GM12878 (cell line): Measurements from ENCODE around the gene FRK. TPM values are rescaled to one million over a fixed set of nuclear protein-coding genes. Genes with fewer than 3 reads are reported as not detected.

Experiments used
- ATAC-seq: fragments of 200-7000 bp; cut with Tn5 transposase; 3 replicates; pipeline ENCODE4 v1.9.1; 2020; ENCODE audit warnings: mild to moderate bottlenecking, moderate library complexity
- BruUV-seq: library from RNA; stranded (reverse); fragments of 400-500 nt; replicated peaks from 2 replicates; lab custom pipeline; 2021; lab: Mats Ljungman, UMichigan
- CTCF ChIA-PET: fragments of 300-600 bp; sonication (Branson Sonifier 250); formaldehyde crosslinking; extraction: SDS; loops from one replicate; lab custom pipeline; 2021; ENCODE audit warnings: inconsistent platforms; lab: Yijun Ruan, JAX
- POLR2A ChIA-PET: fragments of 350-600 bp; formaldehyde crosslinking; extraction: SDS; loops from one replicate; lab custom pipeline; 2021; ENCODE audit warnings: inconsistent platforms; lab: Charles Lee
- RAD21 ChIA-PET: fragments of 300-600 bp; sonication (Branson Sonifier 250); formaldehyde crosslinking; loops from one replicate; lab custom pipeline; 2023; ENCODE audit warnings: antibody characterized with exemption; ENCODE audit not compliant: unreplicated experiment; lab: Charles Lee
- SMC1A ChIA-PET: fragments of 300-600 bp; sonication (Branson Sonifier 250); formaldehyde crosslinking; loops from one replicate; lab custom pipeline; 2023; ENCODE audit not compliant: unreplicated experiment, uncharacterized antibody; lab: Charles Lee
- DNase-seq: peaks from one replicate; pipeline ENCODE4 v3.0.0-alpha.2; 2011; ENCODE audit warnings: low read depth, low spot score
- FAIRE-seq: peaks from 3 replicates; lab custom pipeline; 2011; peaks lifted over from hg19 to GRCh38; lab: Jason Lieb, UNC
- H2AFZ ChIP-seq: 2 replicates; pipeline ENCODE4 v1.6.0; 2011; ENCODE audit warnings: low read depth, low read length, control low read depth; ENCODE audit not compliant: control insufficient read depth
- H3K27ac ChIP-seq: 2 replicates; pipeline ENCODE4 v1.5.1; 2011; ENCODE audit warnings: control low read depth; ENCODE audit not compliant: control insufficient read depth, insufficient read depth
- H3K27me3 ChIP-seq, 2 experiments: replicated peaks in 1 of 2; 2 replicates each; pipeline versions ENCODE4 v1.6.0 to v1.6.1; 2011; ENCODE audit warnings: low read length in 1 of 2; ENCODE audit not compliant: control insufficient read depth in 2 of 2, insufficient read depth in 2 of 2
- H3K36me3 ChIP-seq, 2 experiments: 2 replicates each; pipeline ENCODE4 v1.5.1; 2011; ENCODE audit warnings: low read length in 1 of 2; ENCODE audit not compliant: control insufficient read depth in 2 of 2, insufficient read depth in 2 of 2
- H3K4me1 ChIP-seq: 2 replicates; pipeline ENCODE4 v1.6.1; 2011; ENCODE audit warnings: mild to moderate bottlenecking, low read length, moderate library complexity, mixed read lengths; ENCODE audit not compliant: control insufficient read depth, insufficient read depth
- H3K4me2 ChIP-seq: 2 replicates; pipeline ENCODE4 v1.6.0; 2011; ENCODE audit warnings: control low read depth; ENCODE audit not compliant: control insufficient read depth, insufficient read depth
- H3K4me3 ChIP-seq: fragments of 200-600 bp; sonication (generic); 2 replicates; pipeline ENCODE4 v1.5.1; 2016
- H3K79me2 ChIP-seq: 2 replicates; pipeline ENCODE4 v1.6.0; 2011; ENCODE audit warnings: low read length; ENCODE audit not compliant: control insufficient read depth, insufficient read depth
- H3K9ac ChIP-seq: 2 replicates; pipeline ENCODE4 v1.8.0; 2011; ENCODE audit warnings: low read length, control low read depth, mixed read lengths; ENCODE audit not compliant: control insufficient read depth, insufficient read depth
- H3K9me3 ChIP-seq: replicated peaks from 3 replicates; pipeline ENCODE4 v1.5.1; 2011; ENCODE audit warnings: mild to moderate bottlenecking, low read length; ENCODE audit not compliant: control insufficient read depth, insufficient read depth
- H4K20me1 ChIP-seq: 2 replicates; pipeline ENCODE4 v1.6.0; 2011; ENCODE audit not compliant: control insufficient read depth, insufficient read depth
- CREB1 ChIP-seq: IDR thresholded peaks from 2 replicates; pipeline ENCODE4 v1.6.1; 2012; ENCODE audit warnings: low read depth, mild to moderate bottlenecking, inconsistent platforms
- GABPA ChIP-seq: IDR thresholded peaks from 2 replicates; pipeline ENCODE4 v1.6.1; 2014; ENCODE audit warnings: antibody characterized with exemption, low read depth, mild to moderate bottlenecking, inconsistent platforms
- HDAC2 ChIP-seq: fragments of 200-600 bp; sonication (generic); IDR thresholded peaks from 2 replicates; pipeline ENCODE4 v1.6.1; 2017
- MXI1 ChIP-seq: fragments of 150-350 bp; IDR thresholded peaks from 2 replicates; pipeline ENCODE4 v1.6.1; 2011; ENCODE audit warnings: low read depth, mild to moderate bottlenecking, inconsistent platforms, low read length, improper control_type of control experiment
- MYB ChIP-seq: fragments of 150-350 bp; IDR thresholded peaks from 2 replicates; pipeline ENCODE4 v1.6.1; 2014; ENCODE audit warnings: mild to moderate bottlenecking, low read depth, low read length, borderline replicate concordance
- NR2F1 ChIP-seq: fragments of 450-650 bp; conservative IDR thresholded peaks from 2 replicates; pipeline ENCODE4 v1.6.1; 2017; ENCODE audit warnings: mild to moderate bottlenecking
- RAD21 ChIP-seq: IDR thresholded peaks from 2 replicates; pipeline ENCODE4 v1.6.1; 2011; ENCODE audit warnings: mild to moderate bottlenecking, low read depth, low read length, moderate library complexity; ENCODE audit not compliant: insufficient read depth
- RBBP5 ChIP-seq: fragments of 200-600 bp; sonication (generic); conservative IDR thresholded peaks from 2 replicates; pipeline ENCODE4 v1.6.1; 2016
- RUNX3 ChIP-seq: IDR thresholded peaks from 2 replicates; pipeline ENCODE4 v1.6.1; 2012; ENCODE audit warnings: low read length, inconsistent platforms
- WGBS: methylation state at CpG from one replicate; pipeline ENCODE4 v1.1.6; 2016; ENCODE audit warnings: low lambda C conversion rate; ENCODE audit not compliant: insufficient replicate concordance, insufficient coverage; ENCODE audit errors: missing lambda C conversion rate; 5-methylcytosine and 5-hydroxymethylcytosine counted together
- in situ Hi-C: fragments of 300-500 bp; cut with MboI; formaldehyde crosslinking; loops from 9 replicates; pipeline ENCODE4 v1.14.3; 2018; ENCODE audit warnings: mixed read lengths
- intact Hi-C: fragments of 100-400 bp; cut with micrococcal nuclease; formaldehyde crosslinking; loops from one replicate; pipeline ENCODE4 v1.14.2; 2022; ENCODE audit not compliant: unreplicated experiment
- polyA plus RNA-seq, 11 experiments: library from polyadenylated mRNA; depleted of rRNA in 4 of 11; unstranded in 6 of 11; stranded (reverse) in 5 of 11; fragments of >200 nt; fragmentation: Nextera tagmentation in 4 of 11; fragmentation: Illumina TruSeq in 1 of 11; extraction: Ambion mirVana in 4 of 11; extraction: Trizol in 1 of 11; gene quantifications; 1 replicate in 1 of 11; 2 replicates in 10 of 11; pipeline versions ENCODE4 v1.2.1 to v1.2.3, GENCODE V29; 2011 to 2016; ENCODE audit warnings: inconsistent platforms in 2 of 11, missing spikeins in 2 of 11, low read depth in 1 of 11
- total RNA-seq, 4 experiments: library from RNA; depleted of rRNA in 3 of 4; stranded (reverse); fragments of >200 nt in 3 of 4; fragmentation: Illumina TruSeq in 1 of 4; extraction: Trizol in 1 of 4; gene quantifications; 2 replicates each; pipeline versions ENCODE4 v1.2.1 to v1.2.3, GENCODE V29; 2013 to 2021
- TF ChIP-seq, protein P1 (sequence below): fragments of 450-650 bp; IDR thresholded peaks from 2 replicates; pipeline ENCODE4 v1.6.1; 2017; ENCODE audit warnings: mild to moderate bottlenecking, low read depth, inconsistent platforms; ENCODE audit not compliant: poor library complexity, severe bottlenecking
- TF ChIP-seq, protein P2 (sequence below): IDR thresholded peaks from 2 replicates; pipeline ENCODE4 v1.6.1; 2011; ENCODE audit warnings: mild to moderate bottlenecking, low read depth, low read length, moderate library complexity; ENCODE audit not compliant: insufficient replicate concordance

FRK gene
- total and polyA plus RNA-seq, 10 of the 15 experiments (the other 5 are each of a cell fraction or from before 2014, with no cell fraction given): 0.29 to 2.4 (median 1.2) TPM

DNA sequence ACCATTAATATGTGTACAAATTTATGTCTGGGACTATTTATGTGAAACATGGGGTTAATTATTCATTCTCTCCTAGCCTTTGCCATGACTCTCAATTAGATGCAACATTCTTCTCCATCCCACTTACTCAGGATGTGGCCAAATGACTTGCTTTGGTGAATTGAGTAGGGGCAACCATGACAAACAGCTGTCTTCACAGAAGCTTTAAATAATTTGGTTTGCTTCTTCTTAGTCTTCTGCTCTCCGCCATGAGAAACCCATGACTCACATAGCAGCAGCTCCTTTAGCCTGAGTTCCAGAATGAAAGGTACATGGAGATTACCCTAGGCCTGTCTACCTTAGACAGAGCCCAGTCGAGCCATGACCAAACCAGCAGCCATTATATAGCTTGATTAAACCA is 74.7 kb downstream of the FRK start:
- Histone ChIP-seq H3K36me3 (no peaks in the 10 kb centered on the region), H4K20me1 (no peaks in the 10 kb centered on the region), H3K9ac (no peak overlapping the region), H3K4me1 (no peaks in the 10 kb centered on the region), H3K27ac (no peak overlapping the region), H3K4me2 (no peak overlapping the region), H2AFZ (no peak overlapping the region), H3K4me3 (no peak overlapping the region), H3K27me3 (no peaks in the 10 kb centered on the region), H3K9me3 (peaks cover 1% of the 10 kb centered on the region; the same call in 1 of the 3 replicates), H3K79me2 (no peaks in the 10 kb centered on the region)
- no peak for FAIRE-seq
- intact Hi-C loops (no loop called here), in situ Hi-C loops (no loop called here)
- no TSS peak for BruUV-seq
- TF ChIP-seq RUNX3 (no peak), RBBP5 (no peak), CREB1 (no peak), RAD21 (no peak), MXI1 (no peak), MYB (no peak), NR2F1 (no peak), HDAC2 (no peak), GABPA (no peak)
- TF ChIP-seq, protein P1, sequence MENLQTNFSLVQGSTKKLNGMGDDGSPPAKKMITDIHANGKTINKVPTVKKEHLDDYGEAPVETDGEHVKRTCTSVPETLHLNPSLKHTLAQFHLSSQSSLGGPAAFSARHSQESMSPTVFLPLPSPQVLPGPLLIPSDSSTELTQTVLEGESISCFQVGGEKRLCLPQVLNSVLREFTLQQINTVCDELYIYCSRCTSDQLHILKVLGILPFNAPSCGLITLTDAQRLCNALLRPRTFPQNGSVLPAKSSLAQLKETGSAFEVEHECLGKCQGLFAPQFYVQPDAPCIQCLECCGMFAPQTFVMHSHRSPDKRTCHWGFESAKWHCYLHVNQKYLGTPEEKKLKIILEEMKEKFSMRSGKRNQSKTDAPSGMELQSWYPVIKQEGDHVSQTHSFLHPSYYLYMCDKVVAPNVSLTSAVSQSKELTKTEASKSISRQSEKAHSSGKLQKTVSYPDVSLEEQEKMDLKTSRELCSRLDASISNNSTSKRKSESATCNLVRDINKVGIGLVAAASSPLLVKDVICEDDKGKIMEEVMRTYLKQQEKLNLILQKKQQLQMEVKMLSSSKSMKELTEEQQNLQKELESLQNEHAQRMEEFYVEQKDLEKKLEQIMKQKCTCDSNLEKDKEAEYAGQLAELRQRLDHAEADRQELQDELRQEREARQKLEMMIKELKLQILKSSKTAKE: no peak
- TF ChIP-seq, protein P2, sequence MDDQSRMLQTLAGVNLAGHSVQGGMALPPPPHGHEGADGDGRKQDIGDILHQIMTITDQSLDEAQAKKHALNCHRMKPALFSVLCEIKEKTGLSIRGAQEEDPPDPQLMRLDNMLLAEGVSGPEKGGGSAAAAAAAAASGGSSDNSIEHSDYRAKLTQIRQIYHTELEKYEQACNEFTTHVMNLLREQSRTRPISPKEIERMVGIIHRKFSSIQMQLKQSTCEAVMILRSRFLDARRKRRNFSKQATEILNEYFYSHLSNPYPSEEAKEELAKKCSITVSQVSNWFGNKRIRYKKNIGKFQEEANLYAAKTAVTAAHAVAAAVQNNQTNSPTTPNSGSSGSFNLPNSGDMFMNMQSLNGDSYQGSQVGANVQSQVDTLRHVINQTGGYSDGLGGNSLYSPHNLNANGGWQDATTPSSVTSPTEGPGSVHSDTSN: no peak
- 69% methylated on average over 2 of the region's 2 CpGs for WGBS
- ATAC-seq: no peak
- no peak for DNase-seq
- RAD21 ChIA-PET: no interaction called here
- POLR2A ChIA-PET: no interaction called here
- SMC1A ChIA-PET: interaction anchor here (1.1 to 1.4 kb wide), 3 partner anchors 9 to 32 kb away, joined by 3 read pairs; no protein-coding TSS in a partner anchor
- CTCF ChIA-PET: interaction anchor here (1.6 kb wide), 1 partner anchor 126 kb away, joined by 4 read pairs; no protein-coding TSS in a partner anchor
